ENCODE measurements around the gene SPDYE1.
"Not testable (repeated sequence)": the region's sequence is repeated elsewhere in the genome, so short reads cannot be mapped to it uniquely, and the experiment has no call there.

GRCh38 chr7:44032031-44032430, 34.3 kb downstream of the SPDYE1 start:
- TF ChIP-seq CTCF (IDR thresholded peaks at IDR 0.05); POLR2AphosphoS5 (IDR thresholded peaks at IDR 0.05; ENCODE audit: insufficient read depth in 1 of 2, low read depth in 1 of 2): not testable (repeated sequence)

All from vagina (tissue), 2 donors.